B cell (primary cell): Measurements from ENCODE around the gene CAND2. TPM values are rescaled to one million over a fixed set of nuclear protein-coding genes. Genes with fewer than 3 reads are reported as not detected.

Source experiments
- ATAC-seq: fragments of 200-7000 bp; cut with Tn5 transposase; one replicate; pipeline ENCODE4 v1.10.0; 2021; ENCODE audit warnings: low read depth, mild to moderate bottlenecking, moderate number of reproducible peaks, moderate library complexity
- CTCF ChIA-PET: fragments of 350-600 bp; sonication (Branson Sonifier 250); formaldehyde crosslinking; loops from one replicate; lab custom pipeline; 2021; ENCODE audit warnings: antibody characterized with exemption, inconsistent platforms; lab: Charles Lee
- POLR2A ChIA-PET: fragments of 350-600 bp; sonication (Branson Sonifier 250); formaldehyde crosslinking; loops from one replicate; lab custom pipeline; 2021; ENCODE audit warnings: antibody characterized with exemption; lab: Charles Lee
- DNase-seq: peaks from one replicate; pipeline ENCODE4 v3.0.0; 2013
- H2AFZ ChIP-seq: 2 replicates; pipeline ENCODE4 v1.6.1; 2012; ENCODE audit warnings: mild to moderate bottlenecking, low read depth, low read length; ENCODE audit not compliant: insufficient read depth, poor library complexity, severe bottlenecking
- H3K27ac ChIP-seq, 2 donors: 1 replicate in 1 of 2; 2 replicates in 1 of 2; pipeline ENCODE4 v1.5.1; 2012 to 2013; ENCODE audit warnings: low read length in 2 of 2, mild to moderate bottlenecking in 2 of 2, moderate library complexity in 1 of 2
- H3K27me3 ChIP-seq, 4 experiments: fragments of 200-600 bp in 1 of 4; sonication (generic) in 1 of 4; replicated peaks in 1 of 4; 1 replicate in 2 of 4; 2 replicates in 2 of 4; pipeline versions ENCODE4 v1.6.1 to v1.7.0; 2013 to 2016; ENCODE audit warnings: low read length in 3 of 4, mild to moderate bottlenecking in 2 of 4, mixed read lengths in 1 of 4, moderate library complexity in 1 of 4; ENCODE audit not compliant: insufficient read depth in 4 of 4, control insufficient read depth in 3 of 4; ENCODE audit errors: control extremely low read depth in 1 of 4
- H3K36me3 ChIP-seq, 2 experiments: replicated peaks in 1 of 2; 1 replicate in 1 of 2; 2 replicates in 1 of 2; pipeline versions ENCODE4 v1.6.1 to v1.7.1; 2013; ENCODE audit warnings: low read length in 1 of 2; ENCODE audit not compliant: insufficient read depth in 2 of 2, control insufficient read depth in 1 of 2; ENCODE audit errors: control extremely low read depth in 1 of 2, extremely low read depth in 1 of 2
- H3K4me1 ChIP-seq, 2 donors: fragments of 200-600 bp in 1 of 2; sonication (generic) in 1 of 2; 1 replicate in 1 of 2; 2 replicates in 1 of 2; pipeline versions ENCODE4 v1.5.1 to v1.6.1; 2013 to 2017; ENCODE audit warnings: low read length in 2 of 2; ENCODE audit not compliant: control insufficient read depth in 2 of 2, insufficient read depth in 2 of 2
- H3K4me2 ChIP-seq: replicated peaks from 2 replicates; pipeline ENCODE3; 2012; ENCODE audit warnings: mild to moderate bottlenecking, low read depth, low read length; ENCODE audit not compliant: poor library complexity, severe bottlenecking
- H3K4me3 ChIP-seq, 5 experiments: fragments of 200-600 bp in 1 of 5; sonication (generic) in 1 of 5; 1 replicate in 3 of 5; 2 replicates in 2 of 5; pipeline versions ENCODE4 v1.5.1 to v1.7.0; 2011 to 2016; ENCODE audit warnings: low read length in 4 of 5, mild to moderate bottlenecking in 4 of 5, low read depth in 2 of 5, control low read depth in 1 of 5, moderate library complexity in 1 of 5; ENCODE audit not compliant: insufficient read depth in 1 of 5; ENCODE audit errors: control extremely low read depth in 1 of 5, extremely low read depth in 1 of 5
- H3K79me2 ChIP-seq: fragments of 200-600 bp; sonication (generic); one replicate; pipeline ENCODE4 v1.6.0; 2016; ENCODE audit warnings: low read length; ENCODE audit not compliant: control insufficient read depth, insufficient read depth
- H3K9ac ChIP-seq: fragments of 200-600 bp; sonication (generic); 2 replicates; pipeline ENCODE4 v1.6.1; 2017; ENCODE audit warnings: mild to moderate bottlenecking, low read length, moderate library complexity
- H3K9me3 ChIP-seq, 3 donors: one replicate each; pipeline versions ENCODE4 v1.6.1 to v1.7.1; 2013; ENCODE audit warnings: low read length in 2 of 3; ENCODE audit not compliant: control insufficient read depth in 2 of 3, insufficient read depth in 1 of 3; ENCODE audit errors: control extremely low read depth in 1 of 3
- H4K20me1 ChIP-seq: 2 replicates; pipeline ENCODE4 v1.6.0; 2012; ENCODE audit warnings: mild to moderate bottlenecking, low read length; ENCODE audit not compliant: insufficient read depth, control insufficient read depth, poor library complexity, severe bottlenecking
- H3K27ac Mint-ChIP-seq: one replicate; pipeline ENCODE4 v1.8.0; 2021; ENCODE audit warnings: mixed read lengths
- H3K27me3 Mint-ChIP-seq: one replicate; pipeline ENCODE4 v1.8.0; 2021; ENCODE audit warnings: mixed read lengths
- H3K4me1 Mint-ChIP-seq: one replicate; pipeline ENCODE4 v1.8.0; 2021; ENCODE audit warnings: mixed read lengths
- H3K4me3 Mint-ChIP-seq: one replicate; pipeline ENCODE4 v1.8.0; 2021; ENCODE audit warnings: mixed read lengths
- H3K9me3 Mint-ChIP-seq: one replicate; pipeline ENCODE4 v1.8.0; 2022; ENCODE audit warnings: mixed read lengths; ENCODE audit not compliant: insufficient read depth
- CTCF ChIP-seq: fragments of 200-600 bp; IDR thresholded peaks from one replicate; pipeline ENCODE4 v1.8.0; 2022; ENCODE audit warnings: antibody characterized with exemption, mild to moderate bottlenecking
- EZH2 ChIP-seq: IDR thresholded peaks from 2 replicates; pipeline ENCODE4 v1.6.1; 2012; ENCODE audit warnings: borderline replicate concordance, low read depth, mild to moderate bottlenecking, moderate library complexity, low read length; ENCODE audit not compliant: insufficient read depth, poor library complexity, severe bottlenecking
- WGBS: methylation state at CpG from one replicate; pipeline ENCODE4 v1.1.5; 2013; ENCODE audit warnings: missing lambda C conversion rate; ENCODE audit not compliant: insufficient coverage; 5-methylcytosine and 5-hydroxymethylcytosine counted together
- intact Hi-C: fragments of 100-400 bp; cut with micrococcal nuclease; formaldehyde crosslinking; loops from one replicate; pipeline ENCODE4 v1.10.0; 2022
- polyA plus RNA-seq: library from polyadenylated mRNA; depleted of rRNA; stranded (reverse); fragments of >200 nt; gene quantifications from 2 replicates; pipeline ENCODE4 v1.2.3, GENCODE V29; 2012
- total RNA-seq, 2 donors: library from RNA; stranded (reverse); fragments of 120-200 nt in 1 of 2; gene quantifications; 1 replicate in 1 of 2; 2 replicates in 1 of 2; pipeline versions ENCODE4 v1.2.3 to v1.2.4, GENCODE V29; 2013 to 2022

The CAND2 gene
- total and polyA plus RNA-seq, 2 donors (not counting 1 experiment from before 2014, with no cell fraction given): 0.34 to 1.9 TPM

GRCh38 chr3:12882336-12883310 lies 86.1 kb downstream of the CAND2 start:
- no peaks in the 10 kb centered on the region for H3K36me3 ChIP-seq
- no peaks in the 10 kb centered on the region for H4K20me1 ChIP-seq
- no peaks in the 10 kb centered on the region for H3K27me3 ChIP-seq
- H3K27me3 Mint-ChIP-seq: peaks cover 5% of the 10 kb centered on the region
- peak overlapping the region; percentile 34 for H2AFZ ChIP-seq
- H3K4me3 Mint-ChIP-seq: peak overlapping the region; percentile 59
- H3K79me2 ChIP-seq: no peaks in the 10 kb centered on the region
- H3K27ac Mint-ChIP-seq: peak overlapping the region; percentile 68
- H3K27ac ChIP-seq: no peak overlapping the region
- DNase-seq (no peak), ATAC-seq (no peak)
- ChIA-PET POLR2A (no interaction called here), CTCF (interaction anchor here (1.2 to 2.4 kb wide), 3 partner anchors 9 to 41 kb away, joined by 4 to 10 read pairs (median 4); no protein-coding TSS in a partner anchor)
- H3K4me1 Mint-ChIP-seq: peaks cover 42% of the 10 kb centered on the region
- no peak overlapping the region for H3K4me3 ChIP-seq
- 95% methylated on average over 52 of the region's 62 CpGs for WGBS
- H3K9me3 ChIP-seq: peaks cover 0 to 10% (median 0%) of the 10 kb centered on the region in 3 donors
- no peak for TF ChIP-seq CTCF
- no peak for TF ChIP-seq EZH2
- H3K4me1 ChIP-seq: peaks cover 33 to 45% of the 10 kb centered on the region in 2 donors
- H3K9me3 Mint-ChIP-seq: no peaks in the 10 kb centered on the region
- intact Hi-C loops: no loop called here
- no peak overlapping the region for H3K9ac ChIP-seq
- peak overlapping the region; percentile 48 for H3K4me2 ChIP-seq
